ENCODE results near the gene FOLH1.
"Not testable (repeated sequence)": the region's sequence is repeated elsewhere in the genome, so short reads cannot be mapped to it uniquely, and the experiment has no call there.

The FOLH1 gene

DNA sequence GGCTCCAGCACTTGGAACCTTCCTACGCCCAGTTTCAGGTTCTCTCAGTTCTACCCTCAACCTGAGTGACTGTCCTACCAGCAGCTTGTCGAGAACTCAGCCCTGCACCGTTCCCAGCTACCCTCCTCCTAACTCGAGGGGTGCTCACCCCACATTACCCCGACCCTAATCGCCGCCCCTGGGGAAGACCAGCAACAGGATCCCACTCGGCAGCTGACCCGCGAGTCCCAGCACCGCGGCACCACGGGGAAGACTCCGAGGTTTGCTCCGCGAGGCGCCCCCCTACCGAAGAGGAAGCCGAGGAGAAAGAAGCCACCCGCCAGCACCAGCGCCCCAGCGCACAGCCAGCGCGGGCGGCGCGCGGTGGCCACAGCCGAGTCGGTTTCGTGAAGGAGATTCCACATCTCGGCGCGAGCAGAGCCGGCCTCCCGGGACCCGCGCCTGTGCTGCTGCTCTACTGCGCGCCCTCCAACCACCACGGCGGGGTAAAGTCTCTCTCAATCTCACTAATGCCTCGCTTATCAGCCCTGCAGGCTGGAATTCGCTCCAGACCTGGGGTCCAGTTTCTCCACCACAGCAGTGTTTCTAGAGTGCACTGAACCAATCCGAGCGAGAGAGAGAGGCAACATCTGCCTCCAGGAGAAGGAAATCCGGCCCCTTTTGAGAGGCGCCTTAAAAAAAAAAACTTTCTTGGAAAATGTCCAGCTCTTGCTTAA lies at the start of gene FOLH1:
TSS of gene FOLH1 (minus strand) at position 597 of the 716 bp plus-strand sequence. CDS start at position 404, 193 bp downstream.
- Histone ChIP-seq H3K36me3 (ENCODE audit: control insufficient read depth, low read depth, low read length) (no peaks in the 10 kb centered on the region), H3K27me3 (ENCODE audit: control insufficient read depth, insufficient read depth, low read length) (no peaks in the 10 kb centered on the region), H3K4me3 (ENCODE audit: low read length) (no peak within 1 kb of the TSS), H3K9ac (ENCODE audit: low read length) (no peak within 1 kb of the TSS), H3K9me3 (ENCODE audit: control insufficient read depth, low read depth, low read length) (peaks cover 27% of the 10 kb centered on the region), H3K4me1 (ENCODE audit: control insufficient read depth, low read depth, low read length) (no peaks in the 10 kb centered on the region), H3K27ac (ENCODE audit: low read length) (no peak within 1 kb of the TSS)

- H3K9me3 ChIP-seq (ENCODE audit: control insufficient read depth, low read depth, low read length); H3K27me3 ChIP-seq (ENCODE audit: control insufficient read depth, insufficient read depth, low read length); H3K36me3 ChIP-seq (ENCODE audit: control insufficient read depth, low read depth, low read length); H3K9ac ChIP-seq (ENCODE audit: low read length); H3K27ac ChIP-seq (ENCODE audit: low read length); H3K4me1 ChIP-seq (ENCODE audit: control insufficient read depth, low read depth, low read length); H3K4me3 ChIP-seq (ENCODE audit: low read length): not testable (repeated sequence)
These were observed 46.7 kb upstream of the FOLH1 start for GRCh38 chr11:49255148-49255547.

- not testable (repeated sequence) for H3K4me3 ChIP-seq (ENCODE audit: low read length); H3K4me1 ChIP-seq (ENCODE audit: control insufficient read depth, low read depth, low read length); H3K9me3 ChIP-seq (ENCODE audit: control insufficient read depth, low read depth, low read length); H3K9ac ChIP-seq (ENCODE audit: low read length); H3K36me3 ChIP-seq (ENCODE audit: control insufficient read depth, low read depth, low read length); H3K27me3 ChIP-seq (ENCODE audit: control insufficient read depth, insufficient read depth, low read length); H3K27ac ChIP-seq (ENCODE audit: low read length)
These were observed 42.8 kb upstream of the FOLH1 start for GRCh38 chr11:49251212-49251611.

GRCh38 chr11:49250398-49251115 lies 42.2 kb upstream of the FOLH1 start:
- not testable (repeated sequence) for H3K27me3 ChIP-seq (ENCODE audit: control insufficient read depth, insufficient read depth, low read length); H3K36me3 ChIP-seq (ENCODE audit: control insufficient read depth, low read depth, low read length); H3K4me1 ChIP-seq (ENCODE audit: control insufficient read depth, low read depth, low read length); H3K9me3 ChIP-seq (ENCODE audit: control insufficient read depth, low read depth, low read length); H3K9ac ChIP-seq (ENCODE audit: low read length); H3K4me3 ChIP-seq (ENCODE audit: low read length); H3K27ac ChIP-seq (ENCODE audit: low read length)

- not testable (repeated sequence) for H3K4me3 ChIP-seq (ENCODE audit: low read length); H3K9ac ChIP-seq (ENCODE audit: low read length); H3K36me3 ChIP-seq (ENCODE audit: control insufficient read depth, low read depth, low read length); H3K9me3 ChIP-seq (ENCODE audit: control insufficient read depth, low read depth, low read length); H3K27ac ChIP-seq (ENCODE audit: low read length); H3K27me3 ChIP-seq (ENCODE audit: control insufficient read depth, insufficient read depth, low read length); H3K4me1 ChIP-seq (ENCODE audit: control insufficient read depth, low read depth, low read length)
These were observed 41.0 kb upstream of the FOLH1 start for GRCh38 chr11:49249363-49249762.

DNA sequence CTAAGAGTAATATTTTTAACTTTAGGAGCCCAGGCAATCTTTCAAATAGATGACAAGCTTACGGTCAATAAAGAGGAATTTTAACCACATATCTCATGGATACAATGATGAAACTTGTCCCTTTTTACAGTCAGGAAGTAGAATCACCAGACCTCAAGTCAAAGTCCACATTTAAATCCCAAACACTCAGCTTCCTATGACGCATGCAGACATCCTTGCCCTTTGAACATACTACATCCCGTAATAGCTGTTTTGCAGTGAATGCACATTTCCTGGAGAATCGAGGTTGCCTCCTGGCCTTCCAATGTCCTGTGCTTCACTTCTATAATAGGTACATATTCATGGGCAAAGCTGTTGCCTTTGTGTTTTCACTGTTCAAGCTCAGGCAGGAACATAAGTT lies 25.3 kb upstream of the FOLH1 start:
- not testable (repeated sequence) for H3K4me1 ChIP-seq (ENCODE audit: control insufficient read depth, low read depth, low read length); H3K36me3 ChIP-seq (ENCODE audit: control insufficient read depth, low read depth, low read length); H3K9me3 ChIP-seq (ENCODE audit: control insufficient read depth, low read depth, low read length); H3K4me3 ChIP-seq (ENCODE audit: low read length); H3K9ac ChIP-seq (ENCODE audit: low read length); H3K27me3 ChIP-seq (ENCODE audit: control insufficient read depth, insufficient read depth, low read length); H3K27ac ChIP-seq (ENCODE audit: low read length)

DNA sequence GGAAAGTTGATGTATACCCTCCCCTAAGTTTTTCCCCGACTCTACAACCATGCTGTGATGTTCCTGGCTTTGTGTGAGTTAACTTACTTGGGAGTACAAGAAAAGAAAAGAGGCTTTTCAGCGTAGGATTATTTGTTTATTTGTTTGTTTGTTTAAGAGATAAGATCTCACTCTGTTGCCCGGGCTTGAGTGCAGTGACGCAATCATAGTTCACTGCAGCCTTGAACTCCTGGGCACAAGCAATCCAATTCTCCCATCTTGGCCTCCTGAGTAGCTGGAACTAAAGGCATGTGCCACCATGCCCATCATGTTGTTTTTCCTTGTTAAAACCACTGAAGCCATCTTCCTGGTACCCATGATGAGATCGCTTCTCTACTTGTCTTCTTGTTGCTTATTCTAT lies 24.6 kb upstream of the FOLH1 start:
- H3K27me3 ChIP-seq (ENCODE audit: control insufficient read depth, insufficient read depth, low read length); H3K36me3 ChIP-seq (ENCODE audit: control insufficient read depth, low read depth, low read length); H3K4me1 ChIP-seq (ENCODE audit: control insufficient read depth, low read depth, low read length); H3K9ac ChIP-seq (ENCODE audit: low read length); H3K4me3 ChIP-seq (ENCODE audit: low read length); H3K9me3 ChIP-seq (ENCODE audit: control insufficient read depth, low read depth, low read length); H3K27ac ChIP-seq (ENCODE audit: low read length): not testable (repeated sequence)

DNA sequence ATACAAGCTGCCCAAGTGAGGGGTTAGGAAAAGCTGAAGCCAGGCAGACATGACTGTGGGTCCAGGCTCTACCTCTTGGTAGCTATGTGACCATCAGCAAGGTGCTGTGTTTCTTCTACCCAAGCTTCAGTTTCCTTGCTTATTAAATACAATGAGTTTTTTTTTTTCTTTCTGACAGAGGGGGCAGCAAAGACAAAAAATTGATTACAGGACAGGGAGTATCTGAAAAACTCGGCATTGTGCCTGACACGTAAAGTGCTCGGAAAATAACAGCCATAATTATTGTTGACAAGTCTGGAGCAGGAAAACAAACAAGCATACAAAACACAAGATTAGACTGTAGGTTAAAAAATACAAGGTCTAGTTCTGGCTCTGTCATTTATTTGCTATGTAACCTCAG lies 23.3 kb upstream of the FOLH1 start:
- H3K9ac ChIP-seq (ENCODE audit: low read length); H3K27me3 ChIP-seq (ENCODE audit: control insufficient read depth, insufficient read depth, low read length); H3K9me3 ChIP-seq (ENCODE audit: control insufficient read depth, low read depth, low read length); H3K36me3 ChIP-seq (ENCODE audit: control insufficient read depth, low read depth, low read length); H3K27ac ChIP-seq (ENCODE audit: low read length); H3K4me3 ChIP-seq (ENCODE audit: low read length); H3K4me1 ChIP-seq (ENCODE audit: control insufficient read depth, low read depth, low read length): not testable (repeated sequence)

DNA sequence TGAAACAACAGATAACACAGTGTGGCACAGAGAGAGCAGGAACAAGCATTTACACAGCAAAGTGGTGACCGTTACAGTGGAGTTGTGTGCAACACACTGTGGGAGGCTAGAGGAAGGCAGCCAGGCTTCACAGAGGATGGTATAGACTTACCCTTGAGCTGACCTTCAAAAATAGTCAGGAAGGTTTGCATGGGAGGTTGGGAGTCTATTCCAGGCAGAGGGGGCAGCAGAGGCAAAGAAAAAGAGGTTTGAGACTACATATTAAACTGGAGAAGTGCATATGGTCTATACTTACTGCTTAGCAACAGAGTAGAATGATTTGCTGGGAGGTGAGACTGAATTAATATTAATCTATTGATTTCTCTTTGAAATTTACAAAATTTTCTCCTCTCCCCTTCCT lies 22.1 kb upstream of the FOLH1 start:
- not testable (repeated sequence) for H3K4me1 ChIP-seq (ENCODE audit: control insufficient read depth, low read depth, low read length); H3K9ac ChIP-seq (ENCODE audit: low read length); H3K27ac ChIP-seq (ENCODE audit: low read length); H3K9me3 ChIP-seq (ENCODE audit: control insufficient read depth, low read depth, low read length); H3K4me3 ChIP-seq (ENCODE audit: low read length); H3K36me3 ChIP-seq (ENCODE audit: control insufficient read depth, low read depth, low read length); H3K27me3 ChIP-seq (ENCODE audit: control insufficient read depth, insufficient read depth, low read length)

- H3K4me1 ChIP-seq (ENCODE audit: control insufficient read depth, low read depth, low read length); H3K27me3 ChIP-seq (ENCODE audit: control insufficient read depth, insufficient read depth, low read length); H3K27ac ChIP-seq (ENCODE audit: low read length); H3K9ac ChIP-seq (ENCODE audit: low read length); H3K9me3 ChIP-seq (ENCODE audit: control insufficient read depth, low read depth, low read length); H3K4me3 ChIP-seq (ENCODE audit: low read length); H3K36me3 ChIP-seq (ENCODE audit: control insufficient read depth, low read depth, low read length): not testable (repeated sequence)
These were observed 21.6 kb upstream of the FOLH1 start for GRCh38 chr11:49230001-49230400.

DNA sequence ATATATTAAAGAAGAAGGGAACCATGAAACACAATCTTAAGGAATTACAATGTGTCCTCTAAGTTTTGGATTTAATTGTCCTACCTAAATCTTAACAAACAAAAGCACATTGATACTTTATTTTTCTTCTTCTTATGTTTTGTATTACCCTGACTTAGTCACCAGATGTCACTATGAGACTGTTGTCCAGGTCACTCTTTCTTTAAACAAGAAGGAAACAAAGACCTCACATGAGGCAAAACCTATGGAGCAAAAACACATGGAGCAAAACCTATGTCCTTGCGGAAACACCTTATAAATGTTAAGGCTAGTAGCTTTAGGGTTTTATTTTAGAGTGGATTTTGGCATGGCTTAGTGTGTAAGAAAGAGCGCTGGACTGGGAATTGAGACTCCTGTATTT lies 20.7 kb upstream of the FOLH1 start:
- not testable (repeated sequence) for H3K27ac ChIP-seq (ENCODE audit: low read length); H3K9ac ChIP-seq (ENCODE audit: low read length); H3K27me3 ChIP-seq (ENCODE audit: control insufficient read depth, insufficient read depth, low read length); H3K9me3 ChIP-seq (ENCODE audit: control insufficient read depth, low read depth, low read length); H3K4me3 ChIP-seq (ENCODE audit: low read length); H3K36me3 ChIP-seq (ENCODE audit: control insufficient read depth, low read depth, low read length); H3K4me1 ChIP-seq (ENCODE audit: control insufficient read depth, low read depth, low read length)

DNA sequence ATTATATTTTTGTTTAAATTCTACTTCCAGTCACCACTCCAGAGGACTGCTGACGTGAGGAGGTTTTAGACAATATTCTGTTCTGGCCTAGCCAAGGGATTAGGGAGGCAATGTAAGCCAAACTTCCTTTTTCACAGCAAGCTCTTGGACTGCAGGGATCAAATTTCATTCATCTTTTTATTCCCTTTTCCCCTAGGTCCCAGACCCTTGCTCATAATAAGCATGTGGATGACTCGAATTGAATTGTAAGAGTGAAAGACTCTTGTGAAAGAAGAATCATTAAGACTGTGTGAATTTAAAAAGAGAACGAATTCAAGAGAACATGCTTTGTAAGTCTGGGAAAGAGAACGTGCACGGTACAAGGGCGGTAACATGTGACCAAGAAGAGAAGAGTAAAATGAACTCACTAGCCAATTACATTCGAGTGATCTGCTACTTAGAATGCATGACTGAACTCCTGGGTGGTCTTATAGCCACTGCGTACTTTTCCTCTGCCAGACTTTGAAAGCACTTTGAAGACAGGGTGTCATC lies 16.9 kb upstream of the FOLH1 start:
- H3K9ac ChIP-seq (ENCODE audit: low read length); H3K27ac ChIP-seq (ENCODE audit: low read length); H3K4me1 ChIP-seq (ENCODE audit: control insufficient read depth, low read depth, low read length); H3K36me3 ChIP-seq (ENCODE audit: control insufficient read depth, low read depth, low read length); H3K27me3 ChIP-seq (ENCODE audit: control insufficient read depth, insufficient read depth, low read length); H3K4me3 ChIP-seq (ENCODE audit: low read length): not testable (repeated sequence)
- H3K9me3 ChIP-seq (ENCODE audit: control insufficient read depth, low read depth, low read length): peaks cover 12% of the 10 kb centered on the region

Data from iPS-18a (cell line).